GM12801 (cell line): ENCODE results near the gene TGM2.

ENCODE experiments used
- CTCF ChIP-seq: IDR thresholded peaks from one replicate; pipeline ENCODE4 v1.5.1; 2011; ENCODE audit warnings: control low read depth; ENCODE audit not compliant: insufficient read length; ENCODE audit errors: extremely low read depth

TGM2 gene

GRCh38 chr20:38145729-38146075, 19.4 kb downstream of the TGM2 start:
- no peak for TF ChIP-seq CTCF

- no peak for TF ChIP-seq CTCF
Observed at GRCh38 chr20:38144974-38145728, 19.9 kb downstream of the TGM2 start.

- TF ChIP-seq CTCF: no peak
Observed at GRCh38 chr20:38144598-38144973, 20.5 kb downstream of the TGM2 start.

- no peak for TF ChIP-seq CTCF
Observed at GRCh38 chr20:38143646-38144554, 21.2 kb downstream of the TGM2 start.

GRCh38 chr20:38143238-38143645, 21.8 kb downstream of the TGM2 start:
- no peak for TF ChIP-seq CTCF

GRCh38 chr20:38141889-38142494, 23.1 kb downstream of the TGM2 start:
- no peak for TF ChIP-seq CTCF

GRCh38 chr20:38141204-38141888, 23.7 kb downstream of the TGM2 start:
- TF ChIP-seq CTCF: no peak
